HCT116 (cell line): Measurements from ENCODE around the gene CHID1.

Source experiments
- CEBPB ChIP-seq: IDR thresholded peaks from 2 replicates; pipeline ENCODE4 v1.6.1; 2012; ENCODE audit warnings: low read depth
- CTCF ChIP-seq, 3 experiments: fragments of 200-600 bp in 1 of 3; sonication (generic) in 1 of 3; IDR thresholded peaks in 2 of 3; conservative IDR thresholded peaks in 1 of 3; 2 replicates each; pipeline ENCODE4 v1.5.1; 2012 to 2017; ENCODE audit warnings: low read depth in 2 of 3, low read length in 2 of 3, antibody characterized with exemption in 1 of 3, borderline replicate concordance in 1 of 3, control low read depth in 1 of 3, mild to moderate bottlenecking in 1 of 3, mixed read lengths in 1 of 3, mixed run types in 1 of 3, moderate library complexity in 1 of 3; ENCODE audit not compliant: insufficient read depth in 1 of 3
- EZH2phosphoT487 ChIP-seq: fragments of 200-600 bp; IDR thresholded peaks from 2 replicates; pipeline ENCODE4 v1.6.1; 2018; ENCODE audit warnings: antibody characterized with exemption, borderline replicate concordance
- FOSL1 ChIP-seq: IDR thresholded peaks from 2 replicates; pipeline ENCODE4 v1.6.1; 2012; ENCODE audit warnings: low read depth
- MAX ChIP-seq: IDR thresholded peaks from 2 replicates; pipeline ENCODE4 v1.6.1; 2012
- POLR2A ChIP-seq: IDR thresholded peaks from 2 replicates; pipeline ENCODE4 v1.7.0; 2011; ENCODE audit warnings: borderline replicate concordance; ENCODE audit not compliant: insufficient read depth, insufficient read length; ENCODE audit errors: extremely low read depth
- POLR2AphosphoS5 ChIP-seq: IDR thresholded peaks from 2 replicates; pipeline ENCODE4 v1.6.1; 2011; ENCODE audit warnings: mild to moderate bottlenecking, low read depth, low read length, moderate library complexity
- RAD21 ChIP-seq: IDR thresholded peaks from 2 replicates; pipeline ENCODE4 v1.6.1; 2012; ENCODE audit warnings: low read depth, mild to moderate bottlenecking
- REST ChIP-seq: IDR thresholded peaks from 2 replicates; pipeline ENCODE4 v1.6.1; 2012; ENCODE audit warnings: low read depth
- SIN3A ChIP-seq: IDR thresholded peaks from 2 replicates; pipeline ENCODE4 v1.6.1; 2012; ENCODE audit warnings: low read depth
- SP1 ChIP-seq: IDR thresholded peaks from 2 replicates; pipeline ENCODE4 v1.6.1; 2012; ENCODE audit warnings: low read depth
- SRF ChIP-seq: IDR thresholded peaks from 2 replicates; pipeline ENCODE4 v1.6.1; 2012; ENCODE audit warnings: low read depth
- ZBTB33 ChIP-seq: IDR thresholded peaks from 2 replicates; pipeline ENCODE4 v1.6.1; 2011; ENCODE audit warnings: mild to moderate bottlenecking, low read length, moderate library complexity; ENCODE audit not compliant: insufficient replicate concordance; ENCODE audit errors: extremely low read depth
- ZFX ChIP-seq: fragments of 450-650 bp; IDR thresholded peaks from 2 replicates; pipeline ENCODE4 v1.6.1; 2017

GRCh38 chr11:882596-882995, 28.0 kb downstream of the CHID1 start:
- TF ChIP-seq CTCF (IDR thresholded peaks at IDR 0.05 in 2 of 3, conservative IDR thresholded peaks at IDR 0.05 in 1 of 3; ENCODE audit: borderline replicate concordance in 1 of 3, insufficient read depth in 1 of 3, low read depth in 2 of 3, low read length in 2 of 3) (no peak), ZFX (no peak), POLR2AphosphoS5 (no peak), REST (no peak), SIN3A (no peak), EZH2phosphoT487 (no peak), CEBPB (no peak), FOSL1 (no peak), POLR2A (no peak), MAX (no peak), RAD21 (no peak), ZBTB33 (no peak), SRF (no peak), SP1 (no peak)
